GM12872 (cell line): ENCODE results near the gene MARCHF5.

Experiments used
- TF ChIP-seq, protein P1 (sequence below): IDR thresholded peaks from 3 replicates; pipeline ENCODE4 v1.5.1; 2011; ENCODE audit warnings: low read depth, mild to moderate bottlenecking, low read length, moderate library complexity; ENCODE audit not compliant: insufficient read depth

The MARCHF5 gene

DNA sequence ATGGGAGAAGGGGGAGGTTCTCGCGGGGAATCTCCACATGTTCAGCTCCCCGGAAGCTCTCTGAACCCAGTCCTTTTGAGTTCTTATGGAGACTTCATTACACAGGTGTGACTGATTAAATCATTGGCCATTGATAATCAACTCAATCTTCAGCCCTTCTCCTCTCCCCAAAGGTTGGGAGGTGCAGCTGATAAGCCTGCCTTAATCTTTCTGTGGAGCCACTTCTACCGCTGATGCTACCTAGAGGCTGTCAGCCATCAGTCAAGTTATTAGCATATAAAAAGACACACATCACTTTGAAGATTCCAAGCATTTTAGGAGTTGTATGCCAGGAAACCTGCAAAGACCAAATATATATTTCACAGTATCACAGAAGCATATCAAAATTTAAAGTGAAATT, 91.7 kb downstream of the MARCHF5 start:
- TF ChIP-seq, protein P1, sequence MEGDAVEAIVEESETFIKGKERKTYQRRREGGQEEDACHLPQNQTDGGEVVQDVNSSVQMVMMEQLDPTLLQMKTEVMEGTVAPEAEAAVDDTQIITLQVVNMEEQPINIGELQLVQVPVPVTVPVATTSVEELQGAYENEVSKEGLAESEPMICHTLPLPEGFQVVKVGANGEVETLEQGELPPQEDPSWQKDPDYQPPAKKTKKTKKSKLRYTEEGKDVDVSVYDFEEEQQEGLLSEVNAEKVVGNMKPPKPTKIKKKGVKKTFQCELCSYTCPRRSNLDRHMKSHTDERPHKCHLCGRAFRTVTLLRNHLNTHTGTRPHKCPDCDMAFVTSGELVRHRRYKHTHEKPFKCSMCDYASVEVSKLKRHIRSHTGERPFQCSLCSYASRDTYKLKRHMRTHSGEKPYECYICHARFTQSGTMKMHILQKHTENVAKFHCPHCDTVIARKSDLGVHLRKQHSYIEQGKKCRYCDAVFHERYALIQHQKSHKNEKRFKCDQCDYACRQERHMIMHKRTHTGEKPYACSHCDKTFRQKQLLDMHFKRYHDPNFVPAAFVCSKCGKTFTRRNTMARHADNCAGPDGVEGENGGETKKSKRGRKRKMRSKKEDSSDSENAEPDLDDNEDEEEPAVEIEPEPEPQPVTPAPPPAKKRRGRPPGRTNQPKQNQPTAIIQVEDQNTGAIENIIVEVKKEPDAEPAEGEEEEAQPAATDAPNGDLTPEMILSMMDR = no peak

DNA sequence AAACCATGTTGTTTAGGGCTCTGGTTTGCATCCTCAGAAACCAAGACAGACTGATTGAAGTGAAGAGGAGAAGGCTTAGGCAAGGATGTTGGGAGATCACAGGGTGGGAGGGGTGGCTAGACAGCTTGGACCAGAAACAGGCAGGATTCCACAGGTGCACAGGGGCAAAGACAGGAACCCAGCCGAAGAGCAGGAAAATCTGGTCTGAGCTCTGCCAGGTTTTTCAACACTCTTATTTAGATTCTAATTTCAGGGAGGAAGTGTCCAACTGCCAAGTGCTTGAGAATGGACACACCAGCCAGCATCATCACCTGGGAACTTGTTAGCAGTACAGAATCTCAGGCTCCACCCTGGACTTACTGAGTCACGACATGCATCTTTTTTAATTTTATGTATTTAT, 93.8 kb downstream of the MARCHF5 start:
- TF ChIP-seq, protein P1 = no peak

DNA sequence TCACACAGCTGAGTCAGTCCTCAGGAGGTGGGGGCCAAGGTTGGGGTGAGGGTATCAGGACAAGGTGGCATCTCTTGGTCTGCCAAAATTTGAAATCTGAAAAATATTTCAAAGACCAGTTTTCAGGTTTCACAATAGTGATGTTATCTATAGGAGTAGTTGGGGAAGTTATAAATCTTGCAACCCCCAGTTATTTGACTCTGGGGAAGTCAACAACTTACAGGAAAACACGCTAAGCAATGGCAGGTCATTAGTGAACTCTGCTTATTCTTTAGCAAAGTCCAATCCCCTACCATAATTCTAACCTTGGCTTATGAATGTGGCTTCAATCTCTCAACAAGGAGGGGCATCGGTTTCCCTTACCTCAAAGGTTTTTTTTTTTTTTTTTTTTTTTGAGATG, 94.9 kb downstream of the MARCHF5 start:
- TF ChIP-seq, protein P1 = no peak

GRCh38 chr10:92387289-92387940, 96.4 kb downstream of the MARCHF5 start:
- TF ChIP-seq, protein P1 = no peak

DNA sequence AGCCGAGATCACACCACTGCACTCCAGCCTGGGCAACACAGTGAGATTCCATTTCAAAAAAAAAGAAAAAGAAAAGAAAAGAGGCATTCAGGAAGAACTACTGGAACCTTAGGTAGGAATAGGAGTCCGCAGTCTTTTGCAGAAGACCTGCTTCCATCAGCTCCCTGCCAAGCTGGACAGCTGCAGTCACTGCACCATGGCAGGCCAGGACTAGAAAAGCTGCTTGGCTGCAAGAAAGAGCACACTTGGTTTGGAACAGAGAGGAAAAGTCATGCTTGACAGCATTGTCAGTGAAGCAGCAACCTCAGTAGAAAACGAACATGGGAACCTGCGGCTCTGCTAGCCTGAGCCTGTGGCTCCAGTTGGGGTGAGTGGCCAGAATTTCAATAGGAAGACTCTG, 104.3 kb downstream of the MARCHF5 start:
- TF ChIP-seq, protein P1 = no peak
